ENCODE results near the gene ATP6V0B.

ATP6V0B gene

GRCh38 chr1:43987159-43987902 is 12.6 kb downstream of the ATP6V0B start:
- no peak for DNase-seq

- DNase-seq: no peak
Observed at GRCh38 chr1:43990271-43991199, 15.8 kb downstream of the ATP6V0B start.

GRCh38 chr1:43991200-43991475 is 16.4 kb downstream of the ATP6V0B start:
- no peak for DNase-seq

GRCh38 chr1:43991476-43992231 is 16.9 kb downstream of the ATP6V0B start, which contains the start of gene CCDC24:
CCDC24 (plus strand) TSS chr1:43991599; CDS start chr1:43991879, 280 bp downstream.
- DNase-seq: no peak

- DNase-seq: no peak
Observed at GRCh38 chr1:43992232-43992995, 17.7 kb downstream of the ATP6V0B start.

GRCh38 chr1:43993206-43993914 is 18.6 kb downstream of the ATP6V0B start:
- no peak for DNase-seq

GRCh38 chr1:43994071-43994470 is 19.3 kb downstream of the ATP6V0B start:
- no peak for DNase-seq

- DNase-seq: no peak
Observed at GRCh38 chr1:43994794-43995790, 20.3 kb downstream of the ATP6V0B start.

- DNase-seq: no peak
Observed at GRCh38 chr1:43995984-43996732, 21.4 kb downstream of the ATP6V0B start.

GRCh38 chr1:43996733-43997115 is 22.0 kb downstream of the ATP6V0B start:
- no peak for DNase-seq

GRCh38 chr1:43997295-43997999 is 22.7 kb downstream of the ATP6V0B start:
- no peak for DNase-seq

- no peak for DNase-seq
Observed at GRCh38 chr1:43998000-43998378, 23.2 kb downstream of the ATP6V0B start.

GRCh38 chr1:43999455-43999854 is 24.7 kb downstream of the ATP6V0B start:
- DNase-seq: no peak

GRCh38 chr1:44000122-44000665 is 25.4 kb downstream of the ATP6V0B start:
- no peak for DNase-seq

- no peak for DNase-seq
Observed at GRCh38 chr1:44002165-44002564, 27.4 kb downstream of the ATP6V0B start.

GRCh38 chr1:44002606-44003157 is 27.9 kb downstream of the ATP6V0B start:
- DNase-seq: no peak

GRCh38 chr1:44008259-44008658 is 33.5 kb downstream of the ATP6V0B start:
- no peak for DNase-seq

- no peak for DNase-seq
Observed at GRCh38 chr1:44010935-44011471, 36.2 kb downstream of the ATP6V0B start.
